Activated CD4-positive, CD25-positive, alpha-beta regulatory T cell treated with anti-CD3 and anti-CD28 coated beads, Interleukin-2, amount 50 U/mL, for 24 hours (primary cell): ENCODE measurements around the gene ZNF217.
"Not testable (repeated sequence)": the region's sequence is repeated elsewhere in the genome, so short reads cannot be mapped to it uniquely, and the experiment has no call there.

Experiments
- ATAC-seq, 2 donors: fragments of 150-1000 bp; cut with Tn5 transposase; one replicate each; pipeline ENCODE4 v1.10.0; 2021; ENCODE audit warnings: mild to moderate bottlenecking in 1 of 2, moderate library complexity in 1 of 2

The ZNF217 gene

DNA sequence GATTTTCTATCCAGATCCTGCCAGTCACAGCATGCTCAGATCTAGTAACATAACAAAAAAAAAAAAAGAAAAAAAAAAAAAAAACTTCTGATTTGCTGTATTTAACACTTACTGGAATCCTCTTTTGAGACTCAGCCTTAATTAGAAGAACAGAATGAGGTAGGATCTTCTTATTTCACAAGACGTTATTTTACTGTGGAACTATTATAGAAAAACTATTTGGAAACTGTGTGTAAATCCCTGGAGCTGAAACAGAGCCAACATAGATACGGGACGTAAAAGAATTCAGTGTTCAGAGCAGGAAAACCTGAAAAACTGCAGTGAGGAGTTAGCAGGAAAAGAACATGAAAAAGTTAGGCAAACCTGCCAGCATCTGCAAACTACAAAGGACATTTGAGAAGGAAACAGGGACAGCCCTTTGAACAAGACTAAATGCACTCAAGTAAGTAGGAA, 3.4 kb upstream of the ZNF217 start:
- ATAC-seq, result no peak

DNA sequence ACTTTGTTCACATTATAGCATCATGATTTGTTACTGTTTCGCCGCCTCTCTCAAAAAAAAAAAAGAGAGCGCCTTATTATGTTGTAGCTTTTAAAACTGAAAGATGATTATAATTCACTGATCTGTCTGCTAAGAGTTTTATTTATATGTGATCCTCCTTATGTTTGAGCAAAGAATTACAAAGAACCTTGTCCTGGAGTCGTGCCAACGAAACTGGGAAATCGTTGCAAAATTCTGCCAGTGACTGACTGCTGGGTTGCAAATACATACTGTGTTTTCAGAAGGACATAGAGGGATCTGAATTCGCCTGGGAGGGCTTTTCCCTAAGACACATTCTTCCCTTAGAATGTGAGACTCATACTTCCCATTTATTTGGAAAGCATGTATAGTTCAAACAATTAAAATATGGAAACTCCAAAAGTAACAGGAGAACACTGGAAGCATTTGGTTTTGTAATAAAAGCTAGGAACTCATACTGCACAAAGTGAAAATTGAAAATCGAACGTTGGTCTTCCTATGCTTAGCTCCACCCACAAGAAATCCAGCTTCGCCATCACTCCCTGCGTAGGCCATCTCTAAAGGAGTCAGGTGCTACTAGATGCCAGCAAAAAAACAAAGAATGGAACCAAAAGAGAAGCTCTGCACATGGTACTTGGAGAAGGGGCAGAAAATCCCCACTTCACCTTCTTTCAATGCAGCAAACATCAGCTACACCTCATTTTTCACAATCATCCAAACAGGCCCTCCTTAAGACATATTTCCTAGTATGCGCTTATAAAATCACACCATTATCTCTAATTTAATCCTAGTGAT, 2.8 kb upstream of the ZNF217 start:
- ATAC-seq, result not testable (repeated sequence)

DNA sequence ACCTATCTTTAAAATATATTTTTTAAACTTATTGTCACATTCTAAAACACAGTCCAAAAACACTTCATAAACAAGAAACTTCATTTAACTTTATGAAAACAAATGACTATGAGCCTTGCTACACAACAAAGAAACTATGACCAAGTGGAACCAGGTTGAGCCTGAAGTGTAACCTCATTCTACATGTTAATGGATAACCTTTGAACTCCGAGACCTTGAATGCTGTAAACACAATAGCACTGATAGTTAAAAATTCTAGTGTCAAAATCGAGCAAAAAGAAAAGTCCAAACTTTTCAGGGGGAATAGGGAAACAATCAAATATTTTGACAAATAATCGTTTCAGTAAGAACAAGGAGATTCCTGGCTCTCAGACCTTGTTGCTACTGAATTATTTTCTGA, 2.1 kb upstream of the ZNF217 start:
- ATAC-seq, result not testable (repeated sequence)

DNA sequence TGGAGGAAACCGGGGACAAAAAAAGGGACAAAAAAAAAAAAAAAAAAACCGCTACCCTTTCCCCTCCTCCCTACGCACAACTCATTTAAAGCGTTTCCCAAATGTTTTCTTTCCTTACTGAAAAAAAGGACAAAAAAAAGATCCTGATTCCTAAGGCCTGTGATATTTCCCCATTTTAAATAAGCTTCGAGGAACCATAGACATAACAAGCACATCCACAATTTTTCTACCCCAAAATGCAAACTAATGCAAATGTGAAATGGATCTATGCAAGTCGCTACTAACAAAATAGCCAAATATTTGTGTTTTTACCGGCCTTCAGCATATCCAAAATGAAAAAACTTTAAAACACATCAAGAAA, 1.4 kb upstream of the ZNF217 start:
- no peak for ATAC-seq

DNA sequence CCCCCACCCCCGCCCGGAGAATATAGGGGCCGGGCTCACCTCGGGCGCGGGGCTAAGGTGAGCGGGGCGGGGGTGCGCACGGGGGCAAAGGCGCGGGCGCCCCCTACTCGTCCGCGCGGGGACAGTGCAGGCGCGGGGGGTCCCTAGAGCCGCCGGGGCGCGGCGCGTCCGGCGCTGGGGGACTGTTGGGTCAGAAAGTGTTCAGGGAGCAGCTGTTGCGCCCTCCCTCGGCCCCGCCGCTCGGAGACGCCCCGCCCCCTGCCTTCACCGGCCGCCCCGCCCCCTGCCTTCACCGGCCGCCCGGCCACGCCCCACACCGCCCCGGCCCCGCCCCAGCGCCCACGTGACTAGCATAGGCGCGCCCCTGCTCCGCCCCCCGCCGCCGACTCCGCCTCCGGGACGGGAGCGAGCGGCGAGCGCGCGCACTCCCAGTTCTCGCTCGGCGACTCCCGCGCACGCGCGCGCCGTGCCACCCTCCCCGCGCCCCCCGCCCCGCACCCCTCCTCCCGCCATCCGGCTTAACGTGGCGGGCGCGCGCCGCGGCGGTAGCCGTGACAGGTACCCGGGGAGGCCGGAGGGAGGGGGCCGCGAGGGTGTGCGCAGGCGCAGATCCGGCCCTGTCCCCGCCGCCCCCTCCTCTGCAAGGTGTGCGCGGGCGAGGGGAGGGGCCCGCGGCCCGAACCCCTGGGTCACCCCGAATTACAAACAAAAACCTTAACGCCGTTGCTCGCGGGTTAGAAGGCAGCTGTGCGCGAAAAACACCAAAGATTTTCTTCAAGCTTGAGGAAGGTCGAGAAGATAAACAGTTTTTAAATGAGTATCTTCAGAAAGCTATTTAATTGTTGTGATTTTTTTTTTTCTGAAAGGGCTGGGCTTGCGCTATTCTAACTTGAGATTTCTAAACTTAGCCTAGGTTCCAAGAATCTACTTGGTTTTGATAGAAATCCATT, 704 bp upstream of the ZNF217 start:
- peak; percentile 64 to 68 for ATAC-seq

DNA sequence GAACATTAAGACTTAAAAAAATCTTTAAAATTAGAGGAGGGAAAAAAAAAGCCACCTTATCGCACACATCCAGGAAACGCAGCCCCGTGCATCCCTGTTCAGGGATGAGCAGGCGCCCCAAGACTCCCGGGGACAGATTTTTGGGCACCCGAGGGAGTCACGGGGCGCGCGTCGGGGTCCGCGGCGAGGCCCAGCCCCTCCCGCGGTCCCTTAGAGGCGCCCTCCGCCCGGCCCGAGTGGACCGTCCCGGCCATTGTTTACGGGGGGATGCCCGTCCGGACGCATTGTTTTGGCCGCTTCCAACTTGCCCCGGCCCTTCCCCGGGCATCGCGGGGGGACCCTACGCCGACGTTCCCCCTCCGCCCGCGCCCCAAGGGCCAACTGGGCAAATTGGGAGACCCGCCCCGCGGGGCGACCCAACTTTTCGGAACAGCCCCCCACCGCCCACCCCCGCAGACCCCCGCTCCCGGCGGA, 610 bp downstream of the ZNF217 start:
- ATAC-seq, result no peak

DNA sequence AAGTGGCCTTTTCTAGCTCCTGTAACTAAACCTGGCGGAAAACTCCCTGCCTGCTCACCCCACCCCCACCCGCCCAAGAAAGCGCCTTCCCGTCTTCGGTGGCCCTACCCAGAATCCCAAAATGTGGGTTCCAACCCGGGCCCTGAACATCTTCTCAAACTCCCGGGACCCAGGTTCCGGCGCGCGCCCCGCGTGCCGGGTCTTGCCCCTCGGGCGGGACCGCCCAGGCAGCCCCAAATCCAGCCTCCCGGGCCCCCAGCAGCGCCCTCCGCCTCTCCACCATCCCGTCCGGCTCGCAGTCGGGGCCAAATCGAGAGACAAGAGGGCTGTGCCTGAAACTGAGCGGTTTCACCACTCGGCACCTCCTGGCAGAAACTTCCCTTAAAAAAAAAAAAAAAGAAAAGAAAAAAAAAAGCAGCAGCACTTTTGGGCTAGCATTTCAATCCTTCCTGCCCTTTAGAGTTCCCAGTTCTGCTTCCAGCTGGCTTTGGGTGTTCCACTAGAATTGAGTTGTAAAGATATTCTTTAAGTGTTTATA, 1.1 kb downstream of the ZNF217 start:
- ATAC-seq, result not testable (repeated sequence)

DNA sequence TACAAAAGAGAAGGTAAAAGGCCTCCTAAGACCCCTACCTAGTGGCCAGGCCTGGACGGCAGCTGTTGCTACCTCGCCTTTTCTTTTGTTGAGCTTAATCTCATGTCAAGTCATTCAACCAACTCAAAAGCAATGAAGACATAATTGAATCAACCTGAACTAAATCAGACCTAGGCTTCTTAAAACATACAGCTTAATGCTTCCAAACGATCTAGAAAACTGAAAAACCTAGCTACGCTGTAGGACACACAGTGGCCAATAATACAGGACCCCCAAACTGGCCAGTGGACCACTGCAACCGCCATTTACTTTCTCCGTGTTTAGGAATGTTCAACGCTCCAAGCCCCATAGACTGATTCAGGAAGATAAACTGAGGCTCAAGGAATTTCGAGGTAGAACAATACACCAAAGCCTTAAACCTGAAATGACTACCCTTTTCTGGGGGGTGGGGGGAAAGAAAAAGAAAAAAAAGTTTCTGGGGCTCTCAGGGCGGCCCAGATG, 1.6 kb downstream of the ZNF217 start:
- ATAC-seq, result peak in 1 of 2 donors; percentile 1

DNA sequence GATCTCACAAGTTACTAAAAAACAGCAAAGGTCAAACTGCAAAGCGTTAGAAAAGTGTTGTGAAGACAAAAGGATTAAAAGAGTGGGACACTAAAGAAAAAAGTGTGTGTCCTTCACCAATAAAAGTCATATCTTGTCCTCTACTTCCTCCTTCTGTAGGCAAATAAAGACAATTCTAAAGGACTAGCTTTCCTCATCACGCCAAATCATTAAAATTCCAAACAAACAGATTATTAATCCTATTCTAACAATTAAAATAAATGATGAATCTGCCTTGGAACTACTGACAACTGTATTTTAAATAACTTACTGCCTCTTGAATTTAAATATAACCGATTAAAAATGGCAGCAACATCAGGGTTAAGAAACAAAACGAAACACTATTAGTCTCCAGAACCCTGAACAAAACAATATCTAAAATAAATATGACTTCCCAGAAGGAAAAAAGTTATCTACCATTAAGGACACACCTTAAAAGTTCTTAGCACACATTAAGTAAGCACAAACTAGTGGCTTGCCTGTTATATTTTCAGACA, 2.4 kb downstream of the ZNF217 start:
- ATAC-seq, result not testable (repeated sequence)

DNA sequence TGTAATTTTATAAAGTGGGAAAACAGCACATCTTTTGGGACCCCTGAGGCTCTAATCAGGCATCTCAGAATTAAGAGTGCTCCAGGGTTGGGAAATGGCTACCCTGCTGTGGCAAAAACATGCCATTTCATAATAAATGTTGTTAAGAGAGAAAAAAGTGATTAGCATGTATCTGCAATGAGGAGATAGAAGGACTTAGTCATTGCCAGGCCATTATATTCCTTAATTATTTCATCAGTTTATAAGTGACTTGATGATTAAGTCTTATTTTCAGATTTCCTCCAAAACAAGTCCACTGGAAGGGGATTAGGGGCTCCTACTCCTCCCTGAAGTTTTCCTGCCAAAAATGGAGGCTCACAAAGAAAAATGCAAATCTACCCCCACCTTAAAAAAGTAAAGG, 3.0 kb downstream of the ZNF217 start:
- ATAC-seq, result not testable (repeated sequence)

DNA sequence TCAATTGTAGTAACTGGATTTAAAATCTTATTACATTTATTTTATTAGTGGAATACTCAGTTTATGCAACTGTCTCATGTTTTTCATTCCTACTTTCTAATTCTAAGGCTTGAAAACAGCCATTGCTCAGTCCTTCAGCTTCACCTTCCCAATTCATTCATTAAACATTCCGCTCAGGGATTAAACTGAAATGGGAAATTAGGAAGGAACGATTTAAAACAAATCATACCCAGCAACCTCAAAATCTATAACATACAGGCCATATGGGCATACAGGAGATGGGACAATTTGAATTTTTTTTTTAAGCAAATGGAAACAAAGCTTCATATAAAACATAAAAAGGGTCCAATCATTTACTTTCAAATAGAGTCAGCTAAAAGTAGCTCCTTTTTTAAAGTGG, 3.5 kb downstream of the ZNF217 start:
- ATAC-seq, result not testable (repeated sequence)

DNA sequence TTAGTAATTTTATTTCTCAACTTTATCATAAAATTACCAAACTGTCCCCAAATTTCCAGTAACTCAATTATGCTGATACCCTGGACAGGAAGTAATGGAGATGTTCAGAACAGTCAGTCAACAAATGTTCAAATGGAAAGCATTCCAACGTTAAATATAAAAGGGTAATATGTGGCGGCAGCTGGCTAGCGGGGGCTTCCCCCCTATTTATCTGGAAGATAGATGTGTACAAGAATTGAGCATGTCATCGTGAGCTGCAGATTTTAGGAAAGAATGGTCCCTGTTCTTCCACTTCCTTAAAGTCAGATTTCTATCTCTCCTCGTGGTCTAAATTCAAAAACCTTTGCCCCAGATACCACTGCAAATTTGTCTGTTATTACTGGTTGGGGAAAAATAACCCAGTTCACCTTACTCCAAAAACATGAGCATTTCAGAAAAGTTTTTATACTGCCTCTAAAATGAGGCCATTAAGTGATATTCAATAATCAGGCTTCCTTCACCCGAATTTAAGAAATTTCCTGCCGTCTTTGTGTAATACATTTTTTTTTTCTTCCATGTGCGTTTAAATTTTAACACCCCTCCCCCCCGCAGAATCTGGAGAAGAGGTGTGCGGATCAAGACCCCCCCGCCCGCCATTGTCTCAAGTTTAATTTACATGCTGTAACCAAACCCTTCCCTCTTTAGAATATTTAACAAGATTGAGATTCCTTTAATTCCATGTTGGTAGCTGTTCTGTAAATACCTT, 4.1 kb downstream of the ZNF217 start:
- not testable (repeated sequence) for ATAC-seq

DNA sequence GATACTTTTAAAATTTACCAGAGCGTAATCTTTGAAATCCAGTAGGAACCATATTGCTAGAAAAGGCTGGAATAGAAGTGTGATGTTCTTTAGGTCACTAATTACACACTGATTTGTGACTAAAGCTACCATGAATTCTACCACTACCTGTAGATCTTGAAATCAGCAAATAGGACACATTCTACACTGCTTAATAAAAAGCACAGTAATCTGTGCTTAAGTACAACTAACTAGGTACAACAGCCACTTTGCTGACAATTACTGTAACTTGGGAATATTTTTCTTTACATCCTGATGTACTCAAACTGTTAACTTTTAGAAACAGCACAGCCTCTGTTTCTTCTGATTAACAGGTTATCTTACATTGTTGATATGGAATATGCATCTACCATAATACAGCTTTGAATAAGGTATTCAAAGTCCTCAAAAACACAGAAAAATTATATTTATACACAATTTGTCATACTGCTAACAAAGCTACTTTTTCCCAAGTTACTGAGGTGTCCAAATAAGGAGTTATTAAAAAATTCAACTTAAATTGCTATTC, 6.4 kb downstream of the ZNF217 start:
- not testable (repeated sequence) for ATAC-seq

DNA sequence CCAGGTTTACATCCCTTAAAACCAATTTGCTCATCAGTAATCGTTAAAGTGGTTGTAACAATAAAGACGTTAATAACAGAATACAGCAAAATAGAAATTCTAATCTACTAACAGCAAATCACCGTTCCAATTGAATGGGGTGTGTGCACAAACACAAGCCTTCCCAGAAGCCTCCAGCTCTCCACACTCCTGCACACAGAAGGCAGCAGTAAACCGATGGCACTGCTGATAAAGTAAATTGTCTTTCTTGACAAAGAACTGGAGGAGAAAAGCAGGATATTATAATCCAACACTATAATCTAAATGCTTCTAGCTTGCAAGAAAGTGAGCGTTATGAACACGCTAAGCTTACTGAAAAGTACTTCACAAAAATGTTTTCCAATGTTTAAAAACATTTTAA, 7.0 kb downstream of the ZNF217 start:
- no peak for ATAC-seq

DNA sequence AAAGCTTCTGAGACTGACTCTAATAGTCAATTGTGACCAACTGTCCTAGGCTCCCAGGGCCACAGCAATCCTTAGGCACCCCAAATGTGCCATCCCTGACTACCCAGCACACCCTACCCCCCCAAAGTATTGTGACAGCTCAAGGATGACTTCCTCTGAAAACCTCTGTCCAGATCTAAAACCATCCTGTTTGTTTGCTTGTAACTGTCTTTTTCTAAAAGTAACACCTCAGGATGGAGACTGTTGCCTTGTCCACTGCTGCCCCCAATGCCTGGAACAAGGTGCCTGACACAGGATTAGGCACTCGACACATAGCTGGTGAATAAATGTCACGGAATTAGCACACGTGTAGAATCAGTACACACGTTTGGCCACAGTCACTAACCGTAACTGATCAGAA, 7.7 kb downstream of the ZNF217 start:
- ATAC-seq, result not testable (repeated sequence)

DNA sequence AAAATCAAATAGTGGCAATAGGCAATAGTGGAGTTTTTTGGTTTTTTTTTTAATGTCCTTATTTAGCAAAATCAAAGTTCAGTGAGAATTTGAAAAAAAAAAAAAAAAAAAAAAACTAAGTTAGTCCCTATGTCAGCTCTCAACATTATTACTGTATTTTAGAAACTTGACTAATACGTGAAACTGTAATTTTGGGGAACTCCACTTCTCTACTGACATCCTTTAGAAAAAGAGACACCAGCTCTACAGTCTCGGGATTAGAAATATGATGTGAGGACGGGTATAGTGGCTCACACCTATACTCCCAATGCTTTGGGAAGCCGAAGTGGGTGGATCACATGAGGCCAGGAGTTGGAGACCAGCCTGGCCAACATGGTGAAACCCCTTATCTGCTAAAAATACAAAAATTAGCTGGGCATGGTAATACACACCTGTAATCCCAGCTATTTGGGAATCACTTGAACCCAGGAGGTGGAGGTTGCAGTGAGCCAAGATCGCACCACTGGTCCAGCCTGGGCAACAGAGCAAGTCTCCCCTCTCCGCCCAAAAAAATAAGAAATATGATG, 8.6 kb downstream of the ZNF217 start:
- ATAC-seq, result peak; percentile 49 to 65

DNA sequence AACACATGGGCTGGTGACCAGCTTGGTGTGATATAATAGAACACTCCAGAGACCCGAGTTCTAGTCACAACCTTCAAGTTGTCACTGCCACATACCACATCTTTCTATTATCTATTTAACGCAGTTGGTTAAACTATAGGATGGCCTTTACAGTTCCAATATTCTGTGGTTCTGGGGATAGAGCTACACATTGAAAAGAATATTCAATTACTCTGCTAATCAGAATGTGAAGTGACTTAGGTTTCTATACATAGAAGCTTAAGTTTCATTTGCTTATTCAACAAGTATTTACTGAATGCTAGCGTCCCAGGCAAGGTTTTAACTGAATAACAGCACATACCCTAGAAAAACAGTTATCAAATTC, 9.1 kb downstream of the ZNF217 start:
- peak in 1 of 2 donors; percentile 8 for ATAC-seq

DNA sequence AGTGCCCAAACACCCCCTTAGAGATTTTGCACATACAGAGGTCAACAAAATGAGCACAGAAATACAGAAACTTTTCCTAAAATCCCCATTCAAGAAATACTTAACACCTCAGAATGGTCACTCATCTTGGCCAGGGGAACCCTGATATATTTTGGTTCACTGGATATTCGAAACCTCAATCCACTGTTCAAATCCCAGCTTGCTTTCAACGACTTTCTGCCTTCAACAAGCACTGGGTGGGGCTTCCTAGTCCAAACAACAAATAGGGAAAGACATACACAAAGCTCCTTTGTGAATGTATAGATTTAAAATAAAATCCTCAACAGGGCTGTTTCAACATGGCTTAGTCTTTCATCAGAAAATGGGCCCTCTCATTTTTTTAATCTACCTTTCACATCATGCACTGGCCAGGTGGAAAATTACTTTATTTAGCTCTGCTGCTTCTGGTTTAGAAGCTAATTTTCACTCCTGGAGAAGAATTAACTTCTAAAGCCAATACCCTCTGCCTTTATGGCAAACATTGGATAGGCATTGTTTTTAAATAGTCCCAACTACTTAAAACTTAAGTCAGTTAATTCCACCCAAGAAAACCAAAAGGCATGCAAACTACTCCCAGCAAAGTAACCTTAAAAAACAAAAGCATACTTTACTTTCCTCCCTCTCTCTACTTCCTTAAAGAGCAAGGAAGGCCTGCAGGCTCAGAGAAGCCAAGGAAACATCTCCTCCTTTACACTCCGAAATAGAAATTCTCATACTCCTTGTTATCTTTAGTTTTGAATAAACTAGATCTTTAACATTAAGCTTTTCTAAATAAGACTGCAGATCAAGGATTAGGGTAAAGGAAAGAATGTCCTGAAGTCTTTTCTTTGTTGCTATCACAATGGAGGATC, 9.7 kb downstream of the ZNF217 start:
- not testable (repeated sequence) for ATAC-seq

DNA sequence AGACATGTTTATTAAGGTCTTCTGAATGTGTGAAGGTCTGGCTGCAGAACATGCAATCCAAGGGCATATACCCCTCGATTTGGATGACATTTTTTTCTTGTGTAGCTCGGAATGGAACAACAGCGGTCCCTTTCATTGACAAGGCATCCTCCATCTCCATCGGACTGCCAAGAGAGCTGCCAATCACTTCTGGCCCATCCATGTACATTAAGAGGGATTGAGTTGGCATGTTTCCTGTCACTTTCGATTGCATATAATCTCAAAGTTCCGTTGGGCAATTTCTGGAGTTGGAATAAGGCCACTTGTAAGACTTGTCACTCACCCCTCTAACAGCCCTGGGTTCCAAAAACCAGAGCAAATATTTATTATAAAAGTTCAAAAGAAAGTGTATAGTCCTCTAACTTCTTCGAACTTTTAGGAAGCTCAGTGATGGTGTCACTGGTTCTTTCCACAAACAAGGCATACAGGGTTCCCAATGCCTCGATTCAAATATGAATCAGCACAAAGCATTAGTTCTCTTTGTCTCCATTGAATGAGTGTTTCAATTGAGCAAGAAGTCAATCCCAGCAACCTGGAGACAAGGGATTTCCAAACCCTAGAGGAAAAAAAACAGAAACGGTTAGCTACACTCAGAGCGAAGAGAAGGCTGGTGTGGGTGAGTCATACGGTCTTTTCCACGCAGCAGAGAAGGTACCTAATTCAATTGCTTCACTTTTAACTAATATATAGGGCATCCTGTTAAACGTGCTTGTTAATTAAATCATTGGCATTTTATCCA, 10.9 kb downstream of the ZNF217 start:
- peak; percentile 72 to 78 for ATAC-seq

DNA sequence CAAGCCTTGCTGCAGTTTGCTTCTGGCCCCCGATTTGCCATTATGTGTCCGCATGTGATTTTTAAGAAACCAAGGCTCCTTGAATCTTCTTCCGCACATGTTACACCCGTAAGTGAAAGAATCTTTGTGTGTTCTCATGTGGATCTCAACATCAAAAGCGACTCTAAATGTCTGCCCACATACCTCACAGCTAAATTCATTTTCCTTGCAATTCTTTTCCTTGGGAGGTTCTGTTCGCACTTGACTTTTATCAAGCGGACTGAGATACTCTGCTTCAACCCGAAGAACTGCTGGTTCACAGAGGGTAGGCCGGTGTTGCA, 11.4 kb downstream of the ZNF217 start:
- no peak for ATAC-seq
